A673 (cell line): ENCODE measurements around the gene PLEK.
"Not testable (repeated sequence)": the region's sequence is repeated elsewhere in the genome, so short reads cannot be mapped to it uniquely, and the experiment has no call there.

Source experiments
- EZH2 ChIP-seq: fragments of 200-600 bp; sonication (generic); IDR thresholded peaks from 2 replicates; pipeline ENCODE4 v1.6.1; 2017; ENCODE audit warnings: borderline replicate concordance, low read depth, mild to moderate bottlenecking, mixed read lengths, antibody characterized with exemption, low read length; ENCODE audit not compliant: poor library complexity, severe bottlenecking
- TF ChIP-seq, protein P1 (sequence below): fragments of 300-800, 200-600 bp; sonication (generic); conservative IDR thresholded peaks from 2 replicates; pipeline ENCODE4 v1.5.1; 2017; ENCODE audit warnings: low read depth, mild to moderate bottlenecking, antibody characterized with exemption, low read length, moderate library complexity, mixed read lengths

DNA sequence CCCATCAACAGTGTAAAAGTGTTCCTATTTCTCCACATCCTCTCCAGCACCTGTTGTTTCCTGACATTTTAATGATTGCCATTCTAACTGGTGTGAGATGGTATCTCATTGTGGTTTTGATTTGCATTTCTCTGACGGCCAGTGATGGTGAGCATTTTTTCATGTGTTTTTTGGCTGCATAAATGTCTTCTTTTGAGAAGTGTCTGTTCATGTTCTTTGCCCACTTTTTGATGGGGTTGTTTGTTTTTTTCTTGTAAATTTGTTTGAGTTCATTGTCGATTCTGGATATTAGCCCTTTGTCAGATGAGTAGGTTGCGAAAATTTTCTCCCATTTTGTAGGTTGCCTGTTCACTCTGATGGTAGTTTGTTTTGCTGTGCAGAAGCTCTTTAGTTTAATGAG lies 81.3 kb downstream of the PLEK start:
- TF ChIP-seq, protein P1, sequence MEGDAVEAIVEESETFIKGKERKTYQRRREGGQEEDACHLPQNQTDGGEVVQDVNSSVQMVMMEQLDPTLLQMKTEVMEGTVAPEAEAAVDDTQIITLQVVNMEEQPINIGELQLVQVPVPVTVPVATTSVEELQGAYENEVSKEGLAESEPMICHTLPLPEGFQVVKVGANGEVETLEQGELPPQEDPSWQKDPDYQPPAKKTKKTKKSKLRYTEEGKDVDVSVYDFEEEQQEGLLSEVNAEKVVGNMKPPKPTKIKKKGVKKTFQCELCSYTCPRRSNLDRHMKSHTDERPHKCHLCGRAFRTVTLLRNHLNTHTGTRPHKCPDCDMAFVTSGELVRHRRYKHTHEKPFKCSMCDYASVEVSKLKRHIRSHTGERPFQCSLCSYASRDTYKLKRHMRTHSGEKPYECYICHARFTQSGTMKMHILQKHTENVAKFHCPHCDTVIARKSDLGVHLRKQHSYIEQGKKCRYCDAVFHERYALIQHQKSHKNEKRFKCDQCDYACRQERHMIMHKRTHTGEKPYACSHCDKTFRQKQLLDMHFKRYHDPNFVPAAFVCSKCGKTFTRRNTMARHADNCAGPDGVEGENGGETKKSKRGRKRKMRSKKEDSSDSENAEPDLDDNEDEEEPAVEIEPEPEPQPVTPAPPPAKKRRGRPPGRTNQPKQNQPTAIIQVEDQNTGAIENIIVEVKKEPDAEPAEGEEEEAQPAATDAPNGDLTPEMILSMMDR: not testable (repeated sequence)
- TF ChIP-seq EZH2: not testable (repeated sequence)
